ENCODE measurements around the gene CHAMP1.
"Not testable (repeated sequence)": the region's sequence is repeated elsewhere in the genome, so short reads cannot be mapped to it uniquely, and the experiment has no call there.

CHAMP1 gene

DNA sequence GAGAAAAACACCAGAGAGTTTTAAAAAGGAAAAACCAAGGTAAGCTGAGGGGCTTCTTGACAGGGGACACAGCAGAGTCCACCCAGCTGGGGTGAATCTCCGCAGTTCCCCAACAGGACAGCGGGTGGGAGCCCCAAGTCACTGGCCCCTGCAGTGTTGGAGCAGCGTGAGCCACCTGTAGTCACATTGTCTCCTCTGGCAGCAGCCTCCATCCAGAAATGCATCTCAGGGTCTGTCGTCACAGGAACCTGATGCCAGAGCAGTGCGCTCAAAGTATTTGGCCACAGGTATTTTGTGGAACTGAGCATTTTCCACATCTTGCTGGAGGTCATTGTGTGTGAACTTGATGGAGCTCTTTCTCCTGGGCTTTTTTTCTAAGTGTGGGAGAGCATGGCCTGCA lies 24.7 kb downstream of the CHAMP1 start:
- H3K27ac ChIP-seq, result no peak overlapping the region
- TF ChIP-seq ZFX (IDR thresholded peaks at IDR 0.05), result no peak
- TF ChIP-seq, protein P1, sequence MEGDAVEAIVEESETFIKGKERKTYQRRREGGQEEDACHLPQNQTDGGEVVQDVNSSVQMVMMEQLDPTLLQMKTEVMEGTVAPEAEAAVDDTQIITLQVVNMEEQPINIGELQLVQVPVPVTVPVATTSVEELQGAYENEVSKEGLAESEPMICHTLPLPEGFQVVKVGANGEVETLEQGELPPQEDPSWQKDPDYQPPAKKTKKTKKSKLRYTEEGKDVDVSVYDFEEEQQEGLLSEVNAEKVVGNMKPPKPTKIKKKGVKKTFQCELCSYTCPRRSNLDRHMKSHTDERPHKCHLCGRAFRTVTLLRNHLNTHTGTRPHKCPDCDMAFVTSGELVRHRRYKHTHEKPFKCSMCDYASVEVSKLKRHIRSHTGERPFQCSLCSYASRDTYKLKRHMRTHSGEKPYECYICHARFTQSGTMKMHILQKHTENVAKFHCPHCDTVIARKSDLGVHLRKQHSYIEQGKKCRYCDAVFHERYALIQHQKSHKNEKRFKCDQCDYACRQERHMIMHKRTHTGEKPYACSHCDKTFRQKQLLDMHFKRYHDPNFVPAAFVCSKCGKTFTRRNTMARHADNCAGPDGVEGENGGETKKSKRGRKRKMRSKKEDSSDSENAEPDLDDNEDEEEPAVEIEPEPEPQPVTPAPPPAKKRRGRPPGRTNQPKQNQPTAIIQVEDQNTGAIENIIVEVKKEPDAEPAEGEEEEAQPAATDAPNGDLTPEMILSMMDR (conservative IDR thresholded peaks at IDR 0.05), result no peak

DNA sequence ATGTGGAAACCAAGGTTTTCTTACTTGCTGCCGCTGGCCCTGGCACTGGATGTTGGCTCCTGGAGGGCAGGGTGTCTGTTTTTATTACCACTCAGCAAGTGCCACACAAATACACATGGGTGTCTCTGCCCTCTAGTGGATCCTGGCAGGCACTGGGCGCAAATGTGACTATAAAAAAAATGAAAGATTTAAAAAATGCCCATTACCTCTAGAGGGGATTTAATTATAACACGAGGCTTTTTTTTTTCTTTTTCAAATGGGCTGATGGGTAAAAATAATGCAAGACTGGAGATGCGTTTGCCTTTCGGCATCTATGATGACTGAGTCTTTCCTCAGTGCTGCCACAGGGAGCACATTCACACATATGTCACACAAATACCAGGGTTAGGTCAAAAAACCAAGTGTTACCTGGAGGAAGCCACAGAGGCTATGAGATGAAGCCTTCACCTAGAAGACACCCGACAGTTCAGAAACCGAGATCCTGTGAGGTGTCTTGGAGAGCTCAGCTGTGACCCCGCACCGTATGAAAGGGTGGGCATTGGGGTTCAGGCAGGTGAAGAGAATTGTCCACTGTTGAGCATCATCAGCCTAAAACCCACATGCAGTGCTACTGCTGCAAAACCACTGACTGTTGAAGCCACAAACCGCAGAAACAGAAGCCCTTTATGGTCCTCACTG lies 25.7 kb downstream of the CHAMP1 start:
- no peak overlapping the region for H3K27ac ChIP-seq
- TF ChIP-seq ZFX (IDR thresholded peaks at IDR 0.05), result no peak
- TF ChIP-seq, protein P1 (conservative IDR thresholded peaks at IDR 0.05), result peak; percentile 86

DNA sequence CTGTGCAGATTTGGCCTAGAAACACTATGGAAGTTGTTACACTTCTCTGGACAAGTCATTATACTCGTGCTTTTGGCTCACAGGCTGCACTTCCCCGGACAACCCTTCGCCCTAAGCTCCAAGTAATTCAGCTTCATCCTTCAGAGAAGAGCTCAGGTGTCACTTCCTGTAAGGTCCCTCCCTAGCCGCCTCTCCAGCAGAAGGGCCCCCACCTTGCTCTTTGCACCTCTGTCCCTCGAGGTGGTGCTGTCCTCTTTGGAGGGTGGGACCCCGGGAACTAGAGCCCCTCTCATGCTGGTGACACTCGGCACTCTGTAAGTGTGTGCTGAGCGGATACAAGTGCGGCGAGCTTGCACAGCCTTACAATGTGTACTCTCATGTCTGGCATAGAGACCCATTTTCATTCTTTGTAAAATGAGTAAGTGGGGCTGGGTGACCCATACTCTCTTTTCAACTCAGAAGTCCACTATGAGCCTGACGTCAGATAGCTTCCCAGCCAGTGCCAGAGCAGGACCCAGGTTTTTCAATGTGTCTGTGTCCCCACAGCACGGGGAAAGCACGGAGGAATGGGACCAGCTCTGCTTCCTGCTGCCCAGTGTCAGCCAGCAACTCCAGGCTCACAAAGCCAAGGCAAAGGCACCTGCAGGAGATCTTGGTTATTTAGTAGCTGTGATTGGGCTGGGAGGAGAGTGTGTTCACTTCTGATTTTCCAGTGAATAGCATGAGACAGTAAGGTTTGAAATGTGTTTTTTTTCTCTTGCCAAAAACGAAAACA lies 26.9 kb downstream of the CHAMP1 start:
- no peak for TF ChIP-seq ZFX (IDR thresholded peaks at IDR 0.05)
- TF ChIP-seq, protein P1 (conservative IDR thresholded peaks at IDR 0.05), result no peak
- H3K27ac ChIP-seq, result no peak overlapping the region

DNA sequence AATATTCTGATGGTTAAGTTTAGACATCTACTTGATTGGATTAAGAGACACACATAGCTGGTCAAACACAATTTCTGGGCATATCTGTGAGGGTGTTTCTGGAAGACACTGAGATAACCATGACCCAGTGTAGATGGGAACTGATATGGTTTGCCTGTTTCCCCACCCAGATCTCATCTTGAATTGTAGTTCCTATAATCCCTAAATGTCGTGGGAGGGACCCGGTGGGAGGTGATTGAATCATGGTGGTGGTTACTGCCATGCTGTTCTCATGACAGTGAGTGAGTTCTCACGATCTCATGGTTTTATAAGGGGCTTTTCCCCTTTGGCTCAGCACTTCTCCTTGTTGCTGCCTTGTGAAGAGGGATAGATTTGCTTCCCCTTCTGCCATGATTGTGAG lies 33.0 kb downstream of the CHAMP1 start:
- H3K27ac ChIP-seq, result not testable (repeated sequence)

DNA sequence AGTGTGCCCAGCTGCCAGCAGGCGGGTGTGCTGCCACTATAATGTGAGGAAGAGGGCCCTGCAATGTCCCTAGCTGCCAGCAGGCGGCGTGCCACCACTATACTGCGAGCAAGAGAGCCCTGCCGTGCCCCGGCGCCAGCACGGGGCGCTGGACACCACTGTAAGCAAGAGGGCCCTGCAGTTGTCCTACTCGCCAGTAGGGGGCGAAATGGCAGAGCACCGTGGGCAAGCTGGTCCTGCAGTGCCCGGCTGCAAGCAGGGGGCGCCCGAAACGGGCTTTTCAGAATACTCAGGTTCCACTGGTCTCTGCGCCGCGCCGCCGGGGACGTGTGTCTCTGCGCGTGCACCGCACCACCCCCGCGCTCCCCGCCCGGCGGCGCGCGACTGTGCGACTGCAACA lies 38.5 kb downstream of the CHAMP1 start:
- not testable (repeated sequence) for H3K27ac ChIP-seq
- TF ChIP-seq, protein P1 (conservative IDR thresholded peaks at IDR 0.05), result peak; percentile 64

DNA sequence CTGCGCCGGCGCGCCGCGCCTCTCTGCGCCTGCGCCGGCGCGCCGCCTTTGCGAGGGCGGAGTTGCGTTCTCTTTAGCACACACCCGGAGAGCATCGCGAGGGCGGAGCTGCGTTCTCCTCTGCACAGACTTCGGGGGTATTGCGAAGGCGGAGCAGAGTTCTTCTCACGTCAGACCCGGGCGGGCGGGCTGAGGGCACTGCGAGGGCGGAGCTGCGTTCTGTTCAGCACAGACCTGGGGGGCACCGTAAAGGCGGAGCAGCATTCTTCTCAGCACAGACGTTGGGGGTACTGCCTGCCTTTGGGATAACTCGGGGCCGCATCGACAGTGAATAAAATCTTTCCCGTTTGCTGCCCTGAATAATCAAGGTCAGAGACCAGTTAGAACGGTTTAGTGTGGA lies 39.1 kb downstream of the CHAMP1 start:
- not testable (repeated sequence) for H3K27ac ChIP-seq

All from C4-2B (cell line).